ENCODE results near the gene CCL24.
"Not testable (repeated sequence)": the region's sequence is repeated elsewhere in the genome, so short reads cannot be mapped to it uniquely, and the experiment has no call there.

Gene CCL24

GRCh38 chr7:75780647-75781273 is 32.8 kb downstream of the CCL24 start:
- DNase-seq (ENCODE audit: low read depth) = not testable (repeated sequence)

- not testable (repeated sequence) for DNase-seq (ENCODE audit: low read depth)
Measured at GRCh38 chr7:75779516-75779915, 34.1 kb downstream of the CCL24 start.

- DNase-seq (ENCODE audit: low read depth) = not testable (repeated sequence)
Measured at GRCh38 chr7:75779035-75779434, 34.6 kb downstream of the CCL24 start.

- peak; percentile 79 for DNase-seq (ENCODE audit: low read depth)
Measured at GRCh38 chr7:75776295-75776971, 37.2 kb downstream of the CCL24 start.

GRCh38 chr7:75773958-75774357 is 39.6 kb downstream of the CCL24 start:
- peak; percentile 24 for DNase-seq (ENCODE audit: low read depth)

- DNase-seq (ENCODE audit: low read depth) = peak; percentile 75
Measured at GRCh38 chr7:75772081-75773077, 41.2 kb downstream of the CCL24 start, which contains the start of gene CCL26. TSS of gene CCL26 (minus strand) at chr7:75772211. CDS start at chr7:75772176, 35 bp downstream.

GRCh38 chr7:75771224-75771623 is 42.4 kb downstream of the CCL24 start:
- DNase-seq (ENCODE audit: low read depth) = peak; percentile 74

GRCh38 chr7:75762350-75762917 is 51.2 kb downstream of the CCL24 start:
- peak; percentile 71 for DNase-seq (ENCODE audit: low read depth)

GRCh38 chr7:75761801-75762200 is 51.8 kb downstream of the CCL24 start:
- DNase-seq (ENCODE audit: low read depth) = not testable (repeated sequence)
